Measurements from ENCODE around the gene ELFN2.

ELFN2 gene

GRCh38 chr22:37386441-37386840, 40.8 kb downstream of the ELFN2 start:
- H3K9ac ChIP-seq (ENCODE audit: low read depth, low read length) = no peak overlapping the region
- H3K27me3 ChIP-seq (ENCODE audit: insufficient read depth, low read length) = no peaks in the 10 kb centered on the region
- H3K27ac ChIP-seq (ENCODE audit: low read length) = no peak overlapping the region
- no peaks in the 10 kb centered on the region for H3K36me3 ChIP-seq (ENCODE audit: insufficient read depth, low read depth, low read length)
- no peak overlapping the region for H3K4me3 ChIP-seq (ENCODE audit: low read length)
- H3K4me1 ChIP-seq (ENCODE audit: insufficient read depth, low read length) = no peaks in the 10 kb centered on the region
- H3K9me3 ChIP-seq (ENCODE audit: insufficient read depth, low read depth, low read length) = no peaks in the 10 kb centered on the region

- Histone ChIP-seq H3K27ac (ENCODE audit: low read length) (no peak overlapping the region), H3K9ac (ENCODE audit: low read depth, low read length) (no peak overlapping the region), H3K4me1 (ENCODE audit: insufficient read depth, low read length) (no peaks in the 10 kb centered on the region), H3K9me3 (ENCODE audit: insufficient read depth, low read depth, low read length) (no peaks in the 10 kb centered on the region), H3K27me3 (ENCODE audit: insufficient read depth, low read length) (no peaks in the 10 kb centered on the region), H3K4me3 (ENCODE audit: low read length) (no peak overlapping the region), H3K36me3 (ENCODE audit: insufficient read depth, low read depth, low read length) (no peaks in the 10 kb centered on the region)
Measured at GRCh38 chr22:37384691-37385090, 42.6 kb downstream of the ELFN2 start.

- no peaks in the 10 kb centered on the region for H3K27me3 ChIP-seq (ENCODE audit: insufficient read depth, low read length)
- H3K9me3 ChIP-seq (ENCODE audit: insufficient read depth, low read depth, low read length) = no peaks in the 10 kb centered on the region
- H3K27ac ChIP-seq (ENCODE audit: low read length) = no peak overlapping the region
- no peaks in the 10 kb centered on the region for H3K4me1 ChIP-seq (ENCODE audit: insufficient read depth, low read length)
- H3K36me3 ChIP-seq (ENCODE audit: insufficient read depth, low read depth, low read length) = no peaks in the 10 kb centered on the region
- no peak overlapping the region for H3K4me3 ChIP-seq (ENCODE audit: low read length)
- H3K9ac ChIP-seq (ENCODE audit: low read depth, low read length) = no peak overlapping the region
Measured at GRCh38 chr22:37383341-37383740, 43.9 kb downstream of the ELFN2 start.

GRCh38 chr22:37381489-37381888, 45.8 kb downstream of the ELFN2 start:
- no peak overlapping the region for H3K9ac ChIP-seq (ENCODE audit: low read depth, low read length)
- no peaks in the 10 kb centered on the region for H3K9me3 ChIP-seq (ENCODE audit: insufficient read depth, low read depth, low read length)
- no peaks in the 10 kb centered on the region for H3K4me1 ChIP-seq (ENCODE audit: insufficient read depth, low read length)
- H3K4me3 ChIP-seq (ENCODE audit: low read length) = no peak overlapping the region
- H3K27me3 ChIP-seq (ENCODE audit: insufficient read depth, low read length) = no peaks in the 10 kb centered on the region
- no peaks in the 10 kb centered on the region for H3K36me3 ChIP-seq (ENCODE audit: insufficient read depth, low read depth, low read length)
- no peak overlapping the region for H3K27ac ChIP-seq (ENCODE audit: low read length)

- Histone ChIP-seq H3K9me3 (ENCODE audit: insufficient read depth, low read depth, low read length) (no peaks in the 10 kb centered on the region), H3K36me3 (ENCODE audit: insufficient read depth, low read depth, low read length) (no peaks in the 10 kb centered on the region), H3K4me1 (ENCODE audit: insufficient read depth, low read length) (no peaks in the 10 kb centered on the region), H3K9ac (ENCODE audit: low read depth, low read length) (no peak overlapping the region), H3K27ac (ENCODE audit: low read length) (no peak overlapping the region), H3K27me3 (ENCODE audit: insufficient read depth, low read length) (no peaks in the 10 kb centered on the region), H3K4me3 (ENCODE audit: low read length) (no peak overlapping the region)
Measured at GRCh38 chr22:37379722-37380121, 47.6 kb downstream of the ELFN2 start.

- Histone ChIP-seq H3K4me1 (ENCODE audit: insufficient read depth, low read length) (no peaks in the 10 kb centered on the region), H3K9ac (ENCODE audit: low read depth, low read length) (no peak overlapping the region), H3K9me3 (ENCODE audit: insufficient read depth, low read depth, low read length) (no peaks in the 10 kb centered on the region), H3K4me3 (ENCODE audit: low read length) (no peak overlapping the region), H3K36me3 (ENCODE audit: insufficient read depth, low read depth, low read length) (no peaks in the 10 kb centered on the region), H3K27ac (ENCODE audit: low read length) (no peak overlapping the region), H3K27me3 (ENCODE audit: insufficient read depth, low read length) (no peaks in the 10 kb centered on the region)
Measured at GRCh38 chr22:37379085-37379484, 48.2 kb downstream of the ELFN2 start.

- Histone ChIP-seq H3K4me1 (ENCODE audit: insufficient read depth, low read length) (no peaks in the 10 kb centered on the region), H3K36me3 (ENCODE audit: insufficient read depth, low read depth, low read length) (no peaks in the 10 kb centered on the region), H3K4me3 (ENCODE audit: low read length) (no peak overlapping the region), H3K27ac (ENCODE audit: low read length) (no peak overlapping the region), H3K9ac (ENCODE audit: low read depth, low read length) (no peak overlapping the region), H3K9me3 (ENCODE audit: insufficient read depth, low read depth, low read length) (no peaks in the 10 kb centered on the region), H3K27me3 (ENCODE audit: insufficient read depth, low read length) (no peaks in the 10 kb centered on the region)
Measured at GRCh38 chr22:37378642-37379058, 48.6 kb downstream of the ELFN2 start.

GRCh38 chr22:37377927-37378326, 49.4 kb downstream of the ELFN2 start:
- H3K9me3 ChIP-seq (ENCODE audit: insufficient read depth, low read depth, low read length) = no peaks in the 10 kb centered on the region
- H3K36me3 ChIP-seq (ENCODE audit: insufficient read depth, low read depth, low read length) = no peaks in the 10 kb centered on the region
- H3K4me1 ChIP-seq (ENCODE audit: insufficient read depth, low read length) = no peaks in the 10 kb centered on the region
- no peak overlapping the region for H3K4me3 ChIP-seq (ENCODE audit: low read length)
- no peak overlapping the region for H3K27ac ChIP-seq (ENCODE audit: low read length)
- H3K27me3 ChIP-seq (ENCODE audit: insufficient read depth, low read length) = no peaks in the 10 kb centered on the region
- no peak overlapping the region for H3K9ac ChIP-seq (ENCODE audit: low read depth, low read length)

GRCh38 chr22:37377138-37377537, 50.1 kb downstream of the ELFN2 start:
- Histone ChIP-seq H3K36me3 (ENCODE audit: insufficient read depth, low read depth, low read length) (no peaks in the 10 kb centered on the region), H3K4me3 (ENCODE audit: low read length) (no peak overlapping the region), H3K27me3 (ENCODE audit: insufficient read depth, low read length) (no peaks in the 10 kb centered on the region), H3K4me1 (ENCODE audit: insufficient read depth, low read length) (no peaks in the 10 kb centered on the region), H3K27ac (ENCODE audit: low read length) (no peak overlapping the region), H3K9me3 (ENCODE audit: insufficient read depth, low read depth, low read length) (no peaks in the 10 kb centered on the region), H3K9ac (ENCODE audit: low read depth, low read length) (no peak overlapping the region)

- Histone ChIP-seq H3K27ac (ENCODE audit: low read length) (no peak overlapping the region), H3K9ac (ENCODE audit: low read depth, low read length) (no peak overlapping the region), H3K4me1 (ENCODE audit: insufficient read depth, low read length) (no peaks in the 10 kb centered on the region), H3K27me3 (ENCODE audit: insufficient read depth, low read length) (no peaks in the 10 kb centered on the region), H3K9me3 (ENCODE audit: insufficient read depth, low read depth, low read length) (no peaks in the 10 kb centered on the region), H3K36me3 (ENCODE audit: insufficient read depth, low read depth, low read length) (no peaks in the 10 kb centered on the region), H3K4me3 (ENCODE audit: low read length) (no peak overlapping the region)
Measured at GRCh38 chr22:37376643-37377042, 50.6 kb downstream of the ELFN2 start.

GRCh38 chr22:37375801-37376200, 51.5 kb downstream of the ELFN2 start:
- Histone ChIP-seq H3K9me3 (ENCODE audit: insufficient read depth, low read depth, low read length) (no peaks in the 10 kb centered on the region), H3K27ac (ENCODE audit: low read length) (no peak overlapping the region), H3K4me1 (ENCODE audit: insufficient read depth, low read length) (no peaks in the 10 kb centered on the region), H3K27me3 (ENCODE audit: insufficient read depth, low read length) (no peaks in the 10 kb centered on the region), H3K9ac (ENCODE audit: low read depth, low read length) (no peak overlapping the region), H3K4me3 (ENCODE audit: low read length) (no peak overlapping the region), H3K36me3 (ENCODE audit: insufficient read depth, low read depth, low read length) (no peaks in the 10 kb centered on the region)

GRCh38 chr22:37374571-37374970, 52.7 kb downstream of the ELFN2 start:
- H3K27me3 ChIP-seq (ENCODE audit: insufficient read depth, low read length) = no peaks in the 10 kb centered on the region
- H3K4me3 ChIP-seq (ENCODE audit: low read length) = no peak overlapping the region
- H3K4me1 ChIP-seq (ENCODE audit: insufficient read depth, low read length) = no peaks in the 10 kb centered on the region

GRCh38 chr22:37373451-37373850, 53.8 kb downstream of the ELFN2 start:
- H3K4me1 ChIP-seq (ENCODE audit: insufficient read depth, low read length) = no peaks in the 10 kb centered on the region
- no peak overlapping the region for H3K4me3 ChIP-seq (ENCODE audit: low read length)
- no peak overlapping the region for H3K27ac ChIP-seq (ENCODE audit: low read length)
- H3K9ac ChIP-seq (ENCODE audit: low read depth, low read length) = no peak overlapping the region
- no peaks in the 10 kb centered on the region for H3K36me3 ChIP-seq (ENCODE audit: insufficient read depth, low read depth, low read length)
- no peaks in the 10 kb centered on the region for H3K9me3 ChIP-seq (ENCODE audit: insufficient read depth, low read depth, low read length)
- no peaks in the 10 kb centered on the region for H3K27me3 ChIP-seq (ENCODE audit: insufficient read depth, low read length)

More at GRCh38 chr22:37374571-37374970, 52.7 kb downstream of the ELFN2 start:
- Histone ChIP-seq H3K9ac (ENCODE audit: low read depth, low read length) (no peak overlapping the region), H3K27ac (ENCODE audit: low read length) (no peak overlapping the region), H3K9me3 (ENCODE audit: insufficient read depth, low read depth, low read length) (no peaks in the 10 kb centered on the region), H3K36me3 (ENCODE audit: insufficient read depth, low read depth, low read length) (no peaks in the 10 kb centered on the region)

All from iPS-20b (cell line).